Gastrocnemius medialis (tissue), 4 donors: ENCODE measurements around the gene AKAP12. TPM values are rescaled to one million over a fixed set of nuclear protein-coding genes. Genes with fewer than 3 reads are reported as not detected.

Experiments used
- ATAC-seq, 2 donors: fragments of 150-250 bp; one replicate each; pipeline ENCODE4 v1.9.1; 2016
- DNase-seq, 2 donors: peaks; one replicate each; pipeline ENCODE4 v3.0.0-alpha.2; 2019
- H3K27ac ChIP-seq, 4 donors: fragments of 200-600 bp; sonication (generic); 1 replicate in 1 of 4; 2 replicates in 3 of 4; pipeline ENCODE4 v1.5.1; 2016 to 2018; ENCODE audit warnings: mild to moderate bottlenecking in 2 of 4, moderate library complexity in 1 of 4
- H3K27me3 ChIP-seq, 3 donors: fragments of 200-600 bp; sonication (generic) in 2 of 3; 1 replicate in 1 of 3; 2 replicates in 2 of 3; pipeline versions ENCODE4 v1.5.1 to v1.6.0; 2016 to 2019; ENCODE audit warnings: mild to moderate bottlenecking in 1 of 3, moderate library complexity in 1 of 3
- H3K36me3 ChIP-seq, 2 donors: fragments of 200-600 bp; sonication (generic) in 1 of 2; one replicate each; pipeline ENCODE4 v1.5.1; 2017 to 2018
- H3K4me1 ChIP-seq, 2 donors: fragments of 200-600 bp; sonication (generic) in 1 of 2; one replicate each; pipeline ENCODE4 v1.5.1; 2016 to 2017; ENCODE audit warnings: mild to moderate bottlenecking in 2 of 2
- H3K4me3 ChIP-seq, 4 donors: fragments of 200-600 bp; sonication (generic) in 3 of 4; 1 replicate in 1 of 4; 2 replicates in 3 of 4; pipeline ENCODE4 v1.5.1; 2016 to 2019; ENCODE audit warnings: mild to moderate bottlenecking in 2 of 4
- H3K9me3 ChIP-seq, 3 donors: fragments of 200-600 bp; sonication (generic) in 2 of 3; 1 replicate in 1 of 3; 2 replicates in 2 of 3; pipeline ENCODE4 v1.5.1; 2016 to 2019
- POLR2A ChIP-seq, 2 donors: fragments of 450-650 bp; IDR thresholded peaks; one replicate each; pipeline ENCODE4 v1.6.1; 2017; ENCODE audit warnings: antibody characterized with exemption in 2 of 2, mild to moderate bottlenecking in 2 of 2, moderate library complexity in 2 of 2
- in situ Hi-C, 4 donors: fragments of 200-750 bp; cut with MboI; loops; one replicate each; pipeline versions ENCODE4 v1.15.0 to v1.8.0; 2017; ENCODE audit warnings: low sequenced_read_pairs in 4 of 4
- intact Hi-C: fragments of 100-400 bp; cut with DNase I; formaldehyde crosslinking; loops from one replicate; pipeline ENCODE4 v1.15.1; 2023; ENCODE audit warnings: low total_unique reads
- total RNA-seq, 4 donors: library from RNA; depleted of rRNA; stranded (reverse); fragments of >200 nt; gene quantifications; one replicate each; pipeline versions ENCODE4 v1.1.0 to v1.2.3, GENCODE V29; 2016
- TF ChIP-seq, protein P1 (sequence below), 5 experiments: fragments of 450-650 bp in 3 of 5; fragments of 200-600 bp in 2 of 5; sonication (generic) in 2 of 5; IDR thresholded peaks in 4 of 5; conservative IDR thresholded peaks in 1 of 5; 1 replicate in 4 of 5; 2 replicates in 1 of 5; pipeline ENCODE4 v1.5.1; 2016 to 2019; ENCODE audit warnings: antibody characterized with exemption in 5 of 5, mild to moderate bottlenecking in 3 of 5, moderate library complexity in 3 of 5

AKAP12 gene
- total RNA-seq, 4 donors from 2014 or later: 6.4 to 17.3 (median 9.8) TPM

DNA sequence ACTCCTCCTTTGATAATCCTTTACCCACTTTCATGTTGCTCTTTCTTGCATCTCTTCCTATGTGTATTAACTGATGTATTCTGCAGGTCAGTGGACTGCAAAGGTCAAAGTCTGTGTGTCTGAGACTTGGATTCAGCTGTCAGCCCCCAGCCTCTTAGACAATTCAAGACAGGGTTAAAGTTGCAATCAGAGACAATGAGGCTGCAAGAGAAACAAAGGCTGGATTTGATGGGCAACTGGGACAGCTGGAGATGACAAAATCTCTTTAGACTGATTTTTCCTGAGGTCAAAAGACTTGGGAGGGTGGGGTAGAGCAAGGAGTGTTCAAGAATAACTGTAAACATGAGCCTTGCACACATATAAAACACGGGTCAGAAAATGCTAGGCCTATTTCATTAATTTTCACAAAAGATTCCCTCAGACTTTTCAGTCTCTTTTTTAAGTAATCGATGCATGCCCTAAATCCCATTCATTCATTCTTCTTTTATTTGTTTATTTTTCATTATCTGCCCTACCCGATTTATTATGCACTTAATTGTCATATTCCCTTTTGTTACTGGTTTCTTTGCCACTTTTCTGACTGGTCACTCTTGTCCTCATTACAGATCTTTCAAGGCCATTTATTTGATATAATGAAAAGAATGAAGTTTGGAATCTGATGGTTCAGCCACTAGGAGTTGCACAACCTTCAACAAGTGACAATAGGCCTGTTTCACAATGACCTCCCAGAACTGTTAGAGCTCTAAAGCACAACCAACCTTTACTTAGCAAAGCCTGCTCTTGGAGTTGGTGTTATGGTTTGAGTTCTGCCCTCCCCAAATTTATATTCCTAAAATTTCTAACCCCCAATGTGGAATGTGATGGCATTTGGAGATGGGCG lies 33.8 kb upstream of the AKAP12 start:
- in situ Hi-C loops: no loop called here
- Histone ChIP-seq H3K27ac (no peak overlapping the region), H3K9me3 (peaks cover 0 to under 1% (median under 1%) of the 10 kb centered on the region in 3 donors), H3K27me3 (peaks cover 0 to 3% (median 0%) of the 10 kb centered on the region in 3 donors), H3K4me3 (no peak overlapping the region), H3K36me3 (no peaks in the 10 kb centered on the region), H3K4me1 (no peaks in the 10 kb centered on the region)
- no peak for TF ChIP-seq POLR2A (IDR thresholded peaks at IDR 0.05)
- no peak for DNase-seq
- no peak for ATAC-seq
- intact Hi-C loops: no loop called here

DNA sequence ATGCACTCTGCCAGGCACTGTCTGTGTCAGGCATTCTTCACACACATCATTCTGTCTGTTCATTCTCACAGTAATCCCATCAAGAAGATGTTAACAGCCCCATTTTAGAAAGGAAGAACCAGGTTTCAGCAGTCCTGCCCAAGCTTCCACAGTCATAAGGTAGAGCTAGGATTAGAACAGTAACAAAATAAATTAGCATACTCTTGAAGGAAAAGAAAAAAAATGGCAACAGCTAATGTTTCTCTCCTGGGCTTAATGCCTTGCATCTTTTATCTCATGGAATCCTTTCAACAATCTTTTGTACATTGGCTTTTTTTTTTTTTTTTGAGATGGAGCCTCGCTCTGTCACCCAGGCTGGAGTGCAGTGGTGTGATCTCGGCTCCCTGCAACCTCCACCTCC lies 32.1 kb upstream of the AKAP12 start:
- in situ Hi-C loops: no loop called here
- Histone ChIP-seq H3K4me3 (no peak overlapping the region), H3K9me3 (peaks cover 0 to 5% (median 4%) of the 10 kb centered on the region in 3 donors), H3K27me3 (peaks cover 0 to 3% (median 0%) of the 10 kb centered on the region in 3 donors), H3K27ac (no peak overlapping the region), H3K36me3 (no peaks in the 10 kb centered on the region), H3K4me1 (no peaks in the 10 kb centered on the region)
- DNase-seq: no peak
- ATAC-seq: no peak
- intact Hi-C loops: no loop called here
- TF ChIP-seq, protein P1, sequence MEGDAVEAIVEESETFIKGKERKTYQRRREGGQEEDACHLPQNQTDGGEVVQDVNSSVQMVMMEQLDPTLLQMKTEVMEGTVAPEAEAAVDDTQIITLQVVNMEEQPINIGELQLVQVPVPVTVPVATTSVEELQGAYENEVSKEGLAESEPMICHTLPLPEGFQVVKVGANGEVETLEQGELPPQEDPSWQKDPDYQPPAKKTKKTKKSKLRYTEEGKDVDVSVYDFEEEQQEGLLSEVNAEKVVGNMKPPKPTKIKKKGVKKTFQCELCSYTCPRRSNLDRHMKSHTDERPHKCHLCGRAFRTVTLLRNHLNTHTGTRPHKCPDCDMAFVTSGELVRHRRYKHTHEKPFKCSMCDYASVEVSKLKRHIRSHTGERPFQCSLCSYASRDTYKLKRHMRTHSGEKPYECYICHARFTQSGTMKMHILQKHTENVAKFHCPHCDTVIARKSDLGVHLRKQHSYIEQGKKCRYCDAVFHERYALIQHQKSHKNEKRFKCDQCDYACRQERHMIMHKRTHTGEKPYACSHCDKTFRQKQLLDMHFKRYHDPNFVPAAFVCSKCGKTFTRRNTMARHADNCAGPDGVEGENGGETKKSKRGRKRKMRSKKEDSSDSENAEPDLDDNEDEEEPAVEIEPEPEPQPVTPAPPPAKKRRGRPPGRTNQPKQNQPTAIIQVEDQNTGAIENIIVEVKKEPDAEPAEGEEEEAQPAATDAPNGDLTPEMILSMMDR (IDR thresholded peaks at IDR 0.05 in 4 of 5, conservative IDR thresholded peaks at IDR 0.05 in 1 of 5): no peak
- TF ChIP-seq POLR2A (IDR thresholded peaks at IDR 0.05): no peak

DNA sequence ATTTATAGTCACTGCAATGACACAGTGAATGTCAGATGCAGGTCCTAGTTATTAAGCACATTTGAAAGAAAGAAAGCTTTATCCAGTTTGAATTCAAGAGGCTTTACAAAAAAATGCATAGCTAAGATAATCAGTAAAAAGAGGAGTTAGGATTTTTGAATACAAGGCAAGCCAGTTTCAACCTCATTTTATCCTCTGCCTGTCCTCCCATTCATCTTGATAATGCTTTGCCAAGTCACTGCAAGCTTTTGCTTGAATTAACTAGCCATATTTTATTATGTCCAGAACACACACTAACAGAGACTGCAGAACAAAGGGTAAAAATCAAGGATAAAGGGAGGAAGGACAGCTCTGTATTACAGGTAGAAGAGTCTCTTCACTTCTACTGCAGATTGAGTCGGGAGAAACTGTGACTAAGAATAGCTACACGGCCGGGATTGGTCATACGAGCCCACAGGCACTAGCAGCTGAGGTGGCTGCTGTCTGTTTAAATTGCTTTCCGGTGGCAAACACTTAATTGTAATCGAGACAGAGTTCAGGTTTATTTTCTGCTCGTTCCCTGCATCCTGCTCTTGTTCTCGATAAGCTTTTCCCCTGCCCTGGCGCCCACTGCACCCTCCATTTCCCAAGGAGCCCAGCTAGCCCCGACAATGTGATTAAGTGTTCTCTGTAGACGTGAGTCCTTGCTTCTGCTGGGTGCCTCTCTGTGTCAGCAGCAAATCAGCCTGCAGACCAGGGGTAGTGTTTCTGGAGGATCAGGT lies 30.5 kb upstream of the AKAP12 start:
- Histone ChIP-seq H3K27ac (no peak overlapping the region), H3K27me3 (peaks cover 0 to 3% (median 0%) of the 10 kb centered on the region in 3 donors), H3K9me3 (peaks cover 0 to 5% (median 4%) of the 10 kb centered on the region in 3 donors), H3K36me3 (no peaks in the 10 kb centered on the region), H3K4me1 (no peaks in the 10 kb centered on the region), H3K4me3 (no peak overlapping the region)
- in situ Hi-C loops (no loop called here), intact Hi-C loops (no loop called here)
- TF ChIP-seq, protein P1 (IDR thresholded peaks at IDR 0.05 in 4 of 5, conservative IDR thresholded peaks at IDR 0.05 in 1 of 5): no peak
- TF ChIP-seq POLR2A (IDR thresholded peaks at IDR 0.05): no peak
- no peak for DNase-seq
- no peak for ATAC-seq

DNA sequence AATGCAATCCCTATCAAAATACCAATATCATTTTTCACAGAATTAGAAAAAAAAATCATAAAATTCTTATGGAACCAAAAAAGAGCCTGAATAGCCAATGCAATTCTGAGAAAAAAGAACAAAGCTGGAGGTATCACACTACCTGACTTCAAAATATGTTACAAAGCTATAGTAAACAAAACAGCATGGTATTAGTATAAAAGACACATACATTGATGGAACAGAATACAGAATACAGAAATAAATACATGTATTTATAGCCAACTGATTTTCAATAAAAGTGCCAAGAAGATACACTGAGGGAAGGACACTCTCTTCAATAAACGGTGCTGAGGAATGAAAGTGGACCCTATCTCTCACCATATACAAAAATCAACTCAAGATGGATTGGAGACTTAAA lies 28.7 kb upstream of the AKAP12 start:
- no peak for ATAC-seq

More for the DNA sequence above, 28.7 kb upstream of the AKAP12 start:
- no peaks in the 10 kb centered on the region for H3K36me3 ChIP-seq
- no peak for TF ChIP-seq POLR2A (IDR thresholded peaks at IDR 0.05)
- TF ChIP-seq, protein P1 (IDR thresholded peaks at IDR 0.05 in 4 of 5, conservative IDR thresholded peaks at IDR 0.05 in 1 of 5): no peak
- H3K4me3 ChIP-seq: no peak overlapping the region
- no peak for DNase-seq
- H3K9me3 ChIP-seq: peaks cover 0 to 5% (median 4%) of the 10 kb centered on the region in 3 donors
- H3K27ac ChIP-seq: no peak overlapping the region
- no peaks in the 10 kb centered on the region for H3K4me1 ChIP-seq
- intact Hi-C loops: no loop called here
- H3K27me3 ChIP-seq: peaks cover 0 to 3% (median 0%) of the 10 kb centered on the region in 3 donors
- in situ Hi-C loops: no loop called here
